ENCODE results near the gene ANKRD16.
"Not testable (repeated sequence)": the region's sequence is repeated elsewhere in the genome, so short reads cannot be mapped to it uniquely, and the experiment has no call there.

ANKRD16 gene

DNA sequence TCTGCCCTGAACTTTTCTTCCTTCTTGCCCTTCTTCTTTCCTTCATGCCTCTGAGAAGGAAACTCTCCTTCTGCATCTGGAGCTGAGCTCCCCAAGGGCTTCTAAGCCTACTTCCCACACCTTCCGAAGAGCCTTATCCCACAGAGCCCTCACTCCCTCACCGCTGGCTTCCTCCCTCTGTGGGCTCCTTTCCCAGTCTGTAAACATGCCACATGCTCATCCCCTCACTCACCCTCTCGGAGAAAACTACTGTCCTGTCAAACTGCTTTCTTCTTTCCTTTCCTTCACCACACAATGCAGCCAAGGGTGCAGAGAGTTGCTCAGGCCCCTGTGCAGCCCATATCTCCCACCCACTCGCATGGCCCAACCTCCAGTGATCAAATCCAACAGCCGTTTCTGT, 18.1 kb downstream of the ANKRD16 start:
- no peak for DNase-seq

- no peak for DNase-seq
Observed at GRCh38 chr10:5869156-5869555, 20.5 kb downstream of the ANKRD16 start.

DNA sequence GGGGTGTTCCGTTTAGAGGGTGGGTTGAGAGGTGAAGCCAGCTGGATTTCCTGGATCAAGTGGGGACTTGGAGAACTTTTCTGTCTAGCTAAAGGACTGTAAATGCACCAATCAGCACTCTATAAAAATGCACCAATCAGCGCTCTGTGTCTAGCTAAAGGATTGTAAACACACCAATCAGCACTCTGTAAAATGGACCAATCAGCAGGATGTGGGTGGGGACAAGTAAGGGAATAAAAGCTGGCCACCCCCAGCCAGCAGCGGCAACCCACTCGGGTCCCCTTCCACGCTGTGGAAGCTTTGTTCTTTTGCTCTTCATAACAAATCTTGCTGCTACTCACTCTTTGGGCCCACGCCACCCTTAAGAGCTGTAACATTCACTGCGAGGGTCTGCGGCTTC, 21.3 kb downstream of the ANKRD16 start:
- not testable (repeated sequence) for DNase-seq

- DNase-seq, result not testable (repeated sequence)
Observed at GRCh38 chr10:5867091-5867615, 22.5 kb downstream of the ANKRD16 start.

DNA sequence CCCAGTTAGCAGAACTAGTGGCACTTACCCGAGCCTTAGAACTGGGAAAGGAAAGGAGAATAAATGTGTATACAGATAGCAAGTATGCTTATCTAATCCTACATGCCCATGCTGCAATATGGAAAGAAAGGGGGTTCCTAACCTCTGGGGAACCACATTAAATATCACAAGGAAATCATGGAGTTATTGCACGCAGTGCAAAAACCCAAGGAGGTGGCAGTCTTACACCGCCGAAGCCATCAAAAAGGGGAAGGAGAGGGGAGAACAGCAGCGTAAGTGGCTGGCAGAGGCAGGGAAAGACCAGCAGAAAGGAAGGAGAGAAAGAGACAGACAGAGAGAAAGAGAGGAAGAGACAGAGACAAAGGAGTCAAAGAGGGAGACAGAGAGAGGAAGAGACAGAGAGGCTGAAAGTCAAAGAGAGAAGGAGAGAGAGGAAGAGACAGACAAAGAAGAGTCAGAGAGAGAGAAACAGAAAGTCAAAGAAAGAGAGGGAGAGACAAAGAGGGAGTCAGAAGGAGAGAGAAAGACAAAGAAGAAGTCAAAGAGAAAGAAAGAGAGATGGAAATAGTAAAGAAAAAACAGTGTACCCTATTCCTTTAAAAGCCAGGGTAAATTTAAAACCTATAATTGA, 23.1 kb downstream of the ANKRD16 start:
- DNase-seq, result not testable (repeated sequence)

- not testable (repeated sequence) for DNase-seq
Observed at GRCh38 chr10:5862981-5863685, 26.6 kb downstream of the ANKRD16 start.

- DNase-seq, result no peak
Observed at GRCh38 chr10:5862360-5862961, 27.2 kb downstream of the ANKRD16 start.

DNA sequence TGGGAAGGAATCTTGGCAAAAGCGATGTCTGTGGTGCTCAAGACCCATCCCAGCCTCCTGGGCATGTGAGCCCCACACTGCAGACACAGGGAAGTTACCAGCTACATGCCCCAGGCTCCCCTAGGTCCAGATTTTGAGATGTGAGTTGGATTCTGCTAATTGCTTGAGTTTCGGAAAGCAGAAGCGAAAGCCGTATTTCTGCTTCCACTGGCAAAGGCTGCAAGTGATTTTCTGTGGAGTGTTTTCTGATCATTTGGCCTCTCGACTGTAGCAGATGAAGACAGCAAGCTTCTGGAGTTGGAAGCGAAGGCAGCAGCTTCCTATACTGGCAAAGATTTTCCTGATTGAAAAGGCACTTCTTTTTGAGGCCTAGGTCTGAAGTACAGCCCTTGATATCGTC, 29.6 kb downstream of the ANKRD16 start:
- DNase-seq, result no peak

DNA sequence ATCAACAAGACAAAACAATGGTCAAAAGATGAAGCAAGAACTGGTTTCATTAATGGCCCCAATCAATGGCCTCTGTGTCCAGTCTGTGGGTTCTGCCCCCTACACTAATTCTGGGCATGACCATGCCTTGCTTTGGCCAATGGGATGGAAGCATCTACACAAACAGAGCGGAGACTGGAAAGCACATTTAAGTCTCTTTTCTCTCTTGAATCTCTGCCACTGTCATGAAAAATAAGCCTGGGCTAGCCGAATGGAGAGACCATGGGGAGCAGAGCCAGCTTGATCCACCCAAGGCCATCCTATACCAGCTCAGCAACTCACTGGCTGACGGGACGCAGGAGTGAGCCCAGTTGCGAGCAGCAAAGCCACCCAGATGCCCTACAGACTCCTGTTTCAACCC, 30.9 kb downstream of the ANKRD16 start:
- no peak for DNase-seq

DNA sequence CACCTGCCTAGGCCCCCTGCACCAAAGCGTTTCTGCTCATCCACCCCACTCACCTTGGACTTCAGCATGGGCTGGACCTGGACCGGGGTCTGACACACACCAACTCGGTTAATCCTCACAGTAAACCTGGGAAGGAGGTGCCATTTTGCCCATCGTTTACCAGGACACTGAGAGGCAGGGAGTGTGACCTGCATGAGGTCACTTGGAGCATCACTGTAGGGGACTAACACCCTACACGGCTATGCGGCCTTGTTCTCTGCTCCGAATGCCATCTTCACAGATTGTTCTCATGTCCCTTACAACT, 33.0 kb downstream of the ANKRD16 start:
- no peak for DNase-seq

GRCh38 chr10:5855979-5856700, 33.6 kb downstream of the ANKRD16 start:
- no peak for DNase-seq

- no peak for DNase-seq
Observed at GRCh38 chr10:5854131-5854475, 35.6 kb downstream of the ANKRD16 start.

DNA sequence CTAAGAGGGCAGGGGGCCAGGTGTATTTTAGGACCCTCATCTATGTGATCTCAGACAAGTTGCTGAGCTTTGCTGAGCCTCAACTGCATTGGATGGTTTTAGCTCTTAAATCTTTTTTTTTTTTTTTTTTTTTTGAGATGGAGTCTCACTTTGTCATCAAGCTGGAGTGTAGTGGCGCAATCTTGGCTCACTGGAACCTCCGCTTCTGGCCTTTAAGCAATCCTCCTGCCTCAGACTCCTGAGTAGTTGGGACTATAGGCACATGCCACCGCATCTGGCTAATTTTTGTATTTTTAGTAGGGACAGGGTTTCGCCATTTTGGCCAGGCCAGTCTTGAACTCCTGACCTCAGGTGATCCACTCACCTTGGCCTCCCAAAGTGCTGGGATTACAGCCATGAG, 43.0 kb downstream of the ANKRD16 start:
- DNase-seq, result not testable (repeated sequence)

DNA sequence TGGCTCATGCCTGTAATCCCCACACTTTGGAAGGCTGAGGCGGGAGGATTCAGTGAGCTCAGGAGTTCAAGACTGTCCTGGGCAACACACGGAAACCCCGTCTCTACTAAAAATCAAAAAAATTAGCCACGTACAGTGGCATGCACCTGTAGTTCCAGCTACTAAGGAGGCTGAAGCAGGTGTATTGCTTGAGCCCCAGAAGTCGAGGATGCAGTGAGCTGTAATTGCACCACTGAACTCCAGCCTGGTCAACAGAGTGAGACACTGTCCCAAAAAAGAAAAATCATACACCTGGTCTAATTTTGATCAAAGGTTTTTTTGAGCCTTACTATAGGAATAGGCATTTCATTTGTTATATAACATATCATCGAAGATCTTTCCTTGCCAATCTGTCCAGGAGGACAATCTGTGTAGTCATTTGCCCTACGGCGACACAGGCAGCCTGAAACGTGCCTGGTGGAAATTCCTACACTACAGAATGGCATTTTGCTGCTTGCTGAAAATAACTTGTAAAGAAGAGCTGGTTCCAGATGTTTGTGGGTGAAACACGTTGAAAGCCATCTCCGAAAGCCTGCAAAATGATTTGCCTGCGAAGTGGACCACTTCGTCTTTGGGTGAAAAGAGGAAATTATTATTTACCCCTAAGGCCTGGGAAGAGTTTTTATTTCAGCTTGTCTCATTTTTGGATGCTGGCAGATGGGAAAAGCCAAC, 45.2 kb downstream of the ANKRD16 start:
- no peak for DNase-seq

- no peak for DNase-seq
Observed at GRCh38 chr10:5843686-5844344, 45.9 kb downstream of the ANKRD16 start.

DNA sequence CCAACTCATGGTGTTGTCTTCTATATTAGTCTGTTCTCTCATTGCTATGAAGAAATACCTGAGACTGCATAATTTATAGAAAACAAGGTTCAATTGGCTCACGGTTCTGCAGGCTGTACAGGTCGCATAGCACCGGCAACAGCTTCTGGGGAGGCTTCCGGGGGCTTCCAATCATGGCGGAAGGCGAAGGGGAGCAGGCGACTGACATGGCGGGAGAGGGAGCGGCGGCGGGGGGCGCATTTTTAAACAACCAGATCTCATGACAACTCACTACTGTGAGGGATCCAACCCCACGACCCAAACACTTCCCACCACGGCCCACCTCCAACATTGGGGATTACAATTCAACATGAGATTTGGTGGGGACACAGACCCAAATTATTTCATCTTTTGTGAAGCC, 47.7 kb downstream of the ANKRD16 start:
- no peak for DNase-seq

DNA sequence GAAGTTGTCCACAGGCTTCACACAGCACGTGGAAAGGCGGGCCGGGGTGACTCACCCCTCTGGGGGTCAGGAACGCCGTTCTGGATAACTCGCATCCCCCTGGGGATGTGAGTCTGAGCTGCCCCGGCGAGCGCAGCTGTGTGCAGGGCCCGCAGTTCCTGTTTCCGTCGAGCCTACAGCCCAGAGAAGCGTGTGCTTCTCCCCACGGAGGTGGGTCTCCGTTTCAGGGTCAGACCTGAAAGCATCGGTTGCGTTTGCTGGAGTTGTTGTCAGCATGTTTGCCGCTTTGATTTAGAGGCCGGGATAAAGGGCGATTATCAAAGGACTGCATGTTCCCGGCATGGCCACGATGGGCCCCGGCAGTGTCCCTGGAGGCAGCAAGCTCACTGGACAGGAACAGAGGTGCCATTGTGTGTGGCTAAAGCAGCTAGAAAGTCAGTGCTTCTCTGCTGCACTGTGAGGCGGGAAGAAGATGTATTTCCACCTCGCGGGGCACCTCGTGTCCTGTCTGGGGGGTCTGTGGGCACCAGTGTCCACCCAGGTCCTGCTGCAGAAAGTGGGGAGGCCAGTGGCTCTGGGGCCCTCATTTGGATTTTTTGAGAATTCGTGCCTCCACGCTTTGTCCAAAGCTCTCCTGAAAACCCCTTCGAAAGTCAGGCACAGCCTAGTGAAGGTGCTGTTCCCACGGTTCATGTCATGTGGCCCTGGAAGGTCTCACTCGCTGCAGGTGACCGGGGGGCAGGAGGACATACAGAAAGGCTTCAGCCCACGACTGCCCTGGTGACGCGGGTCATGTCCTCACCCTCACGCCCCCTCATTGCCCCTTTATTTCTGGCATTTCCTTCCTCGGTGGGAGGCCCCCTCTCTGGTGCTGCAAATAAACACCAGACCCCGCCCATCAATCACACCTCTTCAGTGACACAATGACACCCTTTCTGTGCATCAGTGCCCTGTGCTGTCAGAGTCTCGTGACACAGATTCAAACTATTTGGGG, 49.1 kb downstream of the ANKRD16 start:
- DNase-seq, result no peak

- DNase-seq, result not testable (repeated sequence)
Observed at GRCh38 chr10:5836181-5836580, 53.5 kb downstream of the ANKRD16 start.

GRCh38 chr10:5835446-5836095, 54.1 kb downstream of the ANKRD16 start:
- DNase-seq, result no peak

DNA sequence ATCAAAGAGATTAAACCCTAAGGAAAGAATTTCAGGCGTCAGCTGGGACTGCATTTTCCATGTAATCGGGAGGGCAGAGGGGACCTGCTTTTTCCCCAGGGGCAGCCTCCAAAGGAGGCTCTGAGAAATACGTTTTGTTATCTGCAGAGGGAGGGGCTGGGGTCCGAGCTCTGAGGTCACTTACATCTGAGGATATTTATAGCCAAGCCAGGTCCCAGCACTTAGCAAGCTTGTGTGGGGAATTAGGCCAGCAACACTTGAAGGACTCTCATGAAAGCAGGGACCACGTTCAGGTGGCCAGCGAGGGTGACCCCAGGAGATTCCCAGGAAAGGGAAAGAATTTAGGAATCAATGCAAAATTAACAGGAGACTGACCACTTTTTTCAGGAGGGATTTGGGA, 55.9 kb downstream of the ANKRD16 start:
- DNase-seq, result no peak

DNA sequence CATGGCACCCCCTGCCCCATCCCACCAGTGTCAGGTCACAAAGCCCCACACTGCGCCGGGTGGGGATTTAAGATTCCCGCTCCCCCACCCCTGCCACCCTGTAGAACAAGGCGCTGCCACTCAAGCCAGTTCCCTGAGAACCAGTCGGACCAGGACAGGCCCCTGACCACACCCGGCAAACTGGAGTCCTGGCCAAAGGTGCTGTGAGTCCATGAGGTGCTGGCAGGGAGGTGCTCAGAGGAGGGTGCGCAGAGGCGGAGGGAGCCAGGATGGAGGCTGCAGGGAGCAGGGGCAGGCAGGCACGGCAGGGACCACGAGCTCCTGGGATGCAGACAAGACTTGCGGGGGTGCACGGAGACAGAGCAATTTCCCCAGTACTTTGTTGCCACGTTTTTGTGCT, 56.7 kb downstream of the ANKRD16 start:
- no peak for DNase-seq
